Liver (tissue), 9 donors: ENCODE data around the gene ANAPC4. TPM values are rescaled to one million over a fixed set of nuclear protein-coding genes. Genes with fewer than 3 reads are reported as not detected.

Experiments
- DNase-seq: peaks from one replicate; pipeline ENCODE4 v3.0.0-alpha.2; 2017; ENCODE audit warnings: low spot score
- H3K27ac ChIP-seq, 2 donors: one replicate each; pipeline ENCODE4 v1.7.0; 2013; ENCODE audit warnings: inconsistent platforms in 2 of 2, low read length in 2 of 2, control low read depth in 1 of 2, low read depth in 1 of 2, mild to moderate bottlenecking in 1 of 2
- H3K27me3 ChIP-seq, 4 donors: one replicate each; pipeline versions ENCODE4 v1.6.1 to v1.7.0; 2013; ENCODE audit warnings: low read length in 3 of 4, inconsistent platforms in 1 of 4, mild to moderate bottlenecking in 1 of 4, moderate library complexity in 1 of 4; ENCODE audit not compliant: control insufficient read depth in 4 of 4, insufficient read depth in 4 of 4
- H3K36me3 ChIP-seq, 4 donors: one replicate each; pipeline versions ENCODE4 v1.6.1 to v1.7.0; 2013; ENCODE audit warnings: low read length in 3 of 4, mild to moderate bottlenecking in 3 of 4, low read depth in 1 of 4, moderate library complexity in 1 of 4; ENCODE audit not compliant: control insufficient read depth in 4 of 4, insufficient read depth in 3 of 4
- H3K4me1 ChIP-seq, 4 donors: one replicate each; pipeline versions ENCODE4 v1.6.1 to v1.7.0; 2013; ENCODE audit warnings: low read length in 3 of 4, mild to moderate bottlenecking in 3 of 4, moderate library complexity in 1 of 4; ENCODE audit not compliant: control insufficient read depth in 4 of 4, insufficient read depth in 4 of 4
- H3K4me3 ChIP-seq, 3 donors: one replicate each; pipeline versions ENCODE4 v1.6.1 to v1.7.0; 2013; ENCODE audit warnings: low read length in 3 of 3, control low read depth in 1 of 3, low read depth in 1 of 3, mild to moderate bottlenecking in 1 of 3
- H3K9ac ChIP-seq, 2 donors: one replicate each; pipeline ENCODE4 v1.7.0; 2013; ENCODE audit warnings: low read length in 2 of 2, mild to moderate bottlenecking in 2 of 2, moderate library complexity in 2 of 2, control low read depth in 1 of 2, low read depth in 1 of 2
- H3K9me3 ChIP-seq, 4 donors: one replicate each; pipeline versions ENCODE4 v1.6.1 to v1.7.0; 2013; ENCODE audit warnings: low read length in 3 of 4; ENCODE audit not compliant: control insufficient read depth in 4 of 4
- FOXA2 ChIP-seq: IDR thresholded peaks from 2 replicates; pipeline ENCODE4 v1.6.1; 2016; ENCODE audit warnings: antibody characterized with exemption
- GABPA ChIP-seq, 2 donors: IDR thresholded peaks in 1 of 2; conservative IDR thresholded peaks in 1 of 2; 2 replicates each; pipeline ENCODE4 v1.6.1; 2016; ENCODE audit warnings: antibody characterized with exemption in 2 of 2, mild to moderate bottlenecking in 1 of 2, moderate library complexity in 1 of 2
- HNF4A ChIP-seq, 2 donors: conservative IDR thresholded peaks; 2 replicates each; pipeline ENCODE4 v1.6.1; 2016; ENCODE audit warnings: antibody characterized with exemption in 2 of 2, mild to moderate bottlenecking in 2 of 2
- JUND ChIP-seq, 2 donors: IDR thresholded peaks; 2 replicates each; pipeline ENCODE4 v1.6.1; 2016; ENCODE audit warnings: antibody characterized with exemption in 2 of 2
- NR2F2 ChIP-seq: IDR thresholded peaks from 2 replicates; pipeline ENCODE4 v1.6.1; 2016; ENCODE audit warnings: antibody characterized with exemption
- RAD21 ChIP-seq, 2 donors: IDR thresholded peaks; 2 replicates each; pipeline ENCODE4 v1.6.1; 2016; ENCODE audit warnings: antibody characterized with exemption in 2 of 2, mild to moderate bottlenecking in 2 of 2
- RXRA ChIP-seq, 2 donors: IDR thresholded peaks; 2 replicates each; pipeline ENCODE4 v1.6.1; 2017 to 2018; ENCODE audit warnings: antibody characterized with exemption in 2 of 2, mild to moderate bottlenecking in 1 of 2
- SP1 ChIP-seq: IDR thresholded peaks from 2 replicates; pipeline ENCODE4 v1.6.1; 2018; ENCODE audit warnings: antibody characterized with exemption, mild to moderate bottlenecking
- YY1 ChIP-seq: IDR thresholded peaks from 2 replicates; pipeline ENCODE4 v1.6.1; 2016; ENCODE audit warnings: antibody characterized with exemption, mild to moderate bottlenecking
- WGBS: extraction: QIAGEN DNeasy Blood & Tissue Kit; methylation state at CpG from one replicate; pipeline ENCODE4 v1.1.7; 2013; 5-methylcytosine and 5-hydroxymethylcytosine counted together
- polyA plus RNA-seq, 2 donors: library from polyadenylated mRNA; stranded (reverse) in 1 of 2; unstranded in 1 of 2; fragments of 200-250 nt in 1 of 2; fragments of >200 nt in 1 of 2; fragmentation: Nextera tagmentation in 1 of 2; extraction: Ambion mirVana in 1 of 2; gene quantifications; one replicate each; pipeline versions ENCODE4 v1.2.1 to v1.2.3, GENCODE V29; 2013 to 2015
- total RNA-seq, 2 donors: library from RNA; depleted of rRNA; stranded (reverse); fragments of >200 nt; gene quantifications; one replicate each; pipeline ENCODE4 v1.2.3, GENCODE V29; 2014
- TF ChIP-seq, protein P1 (sequence below): fragments of 150-350 bp; IDR thresholded peaks from 2 replicates; pipeline ENCODE4 v1.5.1; 2017; ENCODE audit warnings: improper control_type of control experiment, low read depth, low read length; ENCODE audit not compliant: missing input control
- TF ChIP-seq, protein P2 (sequence below): IDR thresholded peaks from 2 replicates; pipeline ENCODE4 v1.6.1; 2016; ENCODE audit warnings: antibody characterized with exemption
- TF ChIP-seq, protein P3 (sequence below): IDR thresholded peaks from 2 replicates; pipeline ENCODE4 v1.6.1; 2016; ENCODE audit warnings: antibody characterized with exemption
- donor health status: healthy.
- donor health status: healthy.
- donor health status: healthy.
- donor health status: healthy.
- donor health status: healthy.

The ANAPC4 gene
- total and polyA plus RNA-seq, 4 donors: 5.7 to 17.3 (median 11.0) TPM

DNA sequence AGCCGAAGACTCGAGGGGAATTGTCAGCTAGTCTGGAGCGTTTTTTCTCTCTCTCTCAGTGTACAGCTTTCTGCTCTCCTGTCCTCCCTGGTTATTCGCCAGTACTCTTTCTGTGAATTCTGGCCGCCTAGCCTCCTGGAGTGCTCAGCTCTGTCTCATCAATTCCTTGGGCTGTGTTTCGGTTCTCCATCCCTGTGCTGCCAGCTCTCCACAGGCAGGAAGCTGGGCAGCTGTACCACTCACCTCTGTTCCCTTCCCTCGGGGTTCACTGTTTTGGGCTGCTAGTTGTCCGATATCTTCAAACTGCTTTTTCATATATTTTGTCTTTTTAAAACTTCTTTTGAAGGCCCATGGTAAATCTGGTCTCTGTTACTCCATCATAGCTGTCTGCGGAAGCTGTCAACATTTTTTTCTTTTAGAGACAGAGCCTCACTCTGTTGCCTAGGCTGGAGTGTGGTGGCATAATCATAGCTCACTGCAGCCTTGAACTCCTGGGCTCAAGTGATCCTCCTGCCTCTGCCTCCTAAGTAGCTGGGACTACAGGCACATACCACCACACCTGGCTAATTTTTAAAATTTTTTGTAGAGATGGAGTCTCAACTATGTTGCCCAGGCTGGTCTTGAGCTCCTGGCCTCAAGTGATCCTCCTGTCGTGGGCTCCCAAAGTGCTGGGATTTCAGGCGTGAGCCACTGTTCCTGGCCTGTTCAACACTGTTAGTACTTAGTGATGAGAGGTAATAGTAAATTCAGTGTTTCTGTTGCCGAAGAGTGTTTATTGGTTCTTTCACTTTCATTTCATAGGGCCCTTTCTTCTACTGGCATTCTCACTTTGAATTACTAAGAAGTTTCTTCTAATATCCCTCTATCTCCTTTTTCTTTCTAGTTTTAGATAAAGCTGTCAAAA lies 45.9 kb upstream of the ANAPC4 start:
- Histone ChIP-seq H3K4me1 (peaks cover 0 to 11% (median 1%) of the 10 kb centered on the region in 4 donors), H3K27me3 (no peaks in the 10 kb centered on the region), H3K9ac (no peak overlapping the region), H3K4me3 (no peak overlapping the region), H3K9me3 (no peaks in the 10 kb centered on the region), H3K36me3 (peaks cover 0 to 4% (median 0%) of the 10 kb centered on the region in 4 donors), H3K27ac (peak overlapping the region in 1 of 2 donors; percentile 1)
- 83% methylated on average over 12 of the region's 12 CpGs for WGBS
- TF ChIP-seq, protein P1, sequence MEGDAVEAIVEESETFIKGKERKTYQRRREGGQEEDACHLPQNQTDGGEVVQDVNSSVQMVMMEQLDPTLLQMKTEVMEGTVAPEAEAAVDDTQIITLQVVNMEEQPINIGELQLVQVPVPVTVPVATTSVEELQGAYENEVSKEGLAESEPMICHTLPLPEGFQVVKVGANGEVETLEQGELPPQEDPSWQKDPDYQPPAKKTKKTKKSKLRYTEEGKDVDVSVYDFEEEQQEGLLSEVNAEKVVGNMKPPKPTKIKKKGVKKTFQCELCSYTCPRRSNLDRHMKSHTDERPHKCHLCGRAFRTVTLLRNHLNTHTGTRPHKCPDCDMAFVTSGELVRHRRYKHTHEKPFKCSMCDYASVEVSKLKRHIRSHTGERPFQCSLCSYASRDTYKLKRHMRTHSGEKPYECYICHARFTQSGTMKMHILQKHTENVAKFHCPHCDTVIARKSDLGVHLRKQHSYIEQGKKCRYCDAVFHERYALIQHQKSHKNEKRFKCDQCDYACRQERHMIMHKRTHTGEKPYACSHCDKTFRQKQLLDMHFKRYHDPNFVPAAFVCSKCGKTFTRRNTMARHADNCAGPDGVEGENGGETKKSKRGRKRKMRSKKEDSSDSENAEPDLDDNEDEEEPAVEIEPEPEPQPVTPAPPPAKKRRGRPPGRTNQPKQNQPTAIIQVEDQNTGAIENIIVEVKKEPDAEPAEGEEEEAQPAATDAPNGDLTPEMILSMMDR: no peak
- TF ChIP-seq GABPA (IDR thresholded peaks at IDR 0.05 in 1 of 2, conservative IDR thresholded peaks at IDR 0.05 in 1 of 2) (no peak), SP1 (no peak), FOXA2 (no peak), YY1 (no peak), NR2F2 (no peak), HNF4A (conservative IDR thresholded peaks at IDR 0.05) (no peak), JUND (IDR thresholded peaks at IDR 0.05) (no peak), RXRA (IDR thresholded peaks at IDR 0.05) (no peak)
- TF ChIP-seq, protein P2, sequence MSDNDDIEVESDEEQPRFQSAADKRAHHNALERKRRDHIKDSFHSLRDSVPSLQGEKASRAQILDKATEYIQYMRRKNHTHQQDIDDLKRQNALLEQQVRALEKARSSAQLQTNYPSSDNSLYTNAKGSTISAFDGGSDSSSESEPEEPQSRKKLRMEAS: no peak
- TF ChIP-seq, protein P3, sequence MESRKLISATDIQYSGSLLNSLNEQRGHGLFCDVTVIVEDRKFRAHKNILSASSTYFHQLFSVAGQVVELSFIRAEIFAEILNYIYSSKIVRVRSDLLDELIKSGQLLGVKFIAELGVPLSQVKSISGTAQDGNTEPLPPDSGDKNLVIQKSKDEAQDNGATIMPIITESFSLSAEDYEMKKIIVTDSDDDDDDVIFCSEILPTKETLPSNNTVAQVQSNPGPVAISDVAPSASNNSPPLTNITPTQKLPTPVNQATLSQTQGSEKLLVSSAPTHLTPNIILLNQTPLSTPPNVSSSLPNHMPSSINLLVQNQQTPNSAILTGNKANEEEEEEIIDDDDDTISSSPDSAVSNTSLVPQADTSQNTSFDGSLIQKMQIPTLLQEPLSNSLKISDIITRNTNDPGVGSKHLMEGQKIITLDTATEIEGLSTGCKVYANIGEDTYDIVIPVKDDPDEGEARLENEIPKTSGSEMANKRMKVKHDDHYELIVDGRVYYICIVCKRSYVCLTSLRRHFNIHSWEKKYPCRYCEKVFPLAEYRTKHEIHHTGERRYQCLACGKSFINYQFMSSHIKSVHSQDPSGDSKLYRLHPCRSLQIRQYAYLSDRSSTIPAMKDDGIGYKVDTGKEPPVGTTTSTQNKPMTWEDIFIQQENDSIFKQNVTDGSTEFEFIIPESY: no peak
- no peak for DNase-seq

DNA sequence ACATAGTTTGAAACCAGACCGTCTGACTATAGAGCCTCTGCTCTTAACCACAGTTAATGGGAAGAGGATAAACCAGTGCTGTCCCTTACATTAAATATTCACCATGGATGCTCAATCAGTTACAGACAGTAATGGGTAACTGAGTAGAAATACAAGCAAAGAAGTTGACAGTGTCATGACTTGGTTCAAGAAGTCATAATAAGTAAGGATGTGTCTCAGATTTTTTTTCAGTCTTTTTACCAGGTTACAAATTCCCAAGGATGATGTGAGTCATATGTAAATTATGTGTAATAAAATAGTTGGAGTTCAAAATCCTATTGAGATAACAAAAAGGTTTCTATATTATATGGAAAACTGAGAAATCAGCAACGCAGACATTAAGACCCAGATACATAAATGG lies 33.4 kb upstream of the ANAPC4 start:
- H3K9ac ChIP-seq: no peak overlapping the region
- no peaks in the 10 kb centered on the region for H3K4me1 ChIP-seq
- TF ChIP-seq FOXA2: no peak
- TF ChIP-seq, protein P3: no peak
- TF ChIP-seq JUND (IDR thresholded peaks at IDR 0.05): no peak
- no peak for TF ChIP-seq RAD21 (IDR thresholded peaks at IDR 0.05)
- TF ChIP-seq YY1: no peak
- H3K4me3 ChIP-seq: no peak overlapping the region
- WGBS: 98% methylated on average over 2 of the region's 2 CpGs
- H3K27ac ChIP-seq: no peak overlapping the region
- DNase-seq: no peak
- H3K27me3 ChIP-seq: no peaks in the 10 kb centered on the region
- H3K36me3 ChIP-seq: peaks cover 0 to 3% (median under 1%) of the 10 kb centered on the region in 4 donors
- no peaks in the 10 kb centered on the region for H3K9me3 ChIP-seq
